Lower lobe of right lung (tissue), 2 donors: ENCODE measurements around the gene SLC38A2. TPM values are rescaled to one million over a fixed set of nuclear protein-coding genes. Genes with fewer than 3 reads are reported as not detected.

Source experiments
- ATAC-seq, 2 donors: fragments of 200-7000 bp; cut with Tn5 transposase; one replicate each; pipeline ENCODE4 v1.9.1; 2020 to 2022; ENCODE audit warnings: mild to moderate bottlenecking in 2 of 2, moderate library complexity in 2 of 2
- DNase-seq: peaks from one replicate; pipeline ENCODE4 v3.0.0-alpha.2; 2020
- H3K27ac ChIP-seq: fragments of 200-600 bp; one replicate; pipeline ENCODE4 v1.8.0; 2022
- H3K27me3 ChIP-seq: fragments of 200-600 bp; one replicate; pipeline ENCODE4 v1.8.0; 2022; ENCODE audit warnings: low read depth
- H3K36me3 ChIP-seq: fragments of 200-600 bp; one replicate; pipeline ENCODE4 v1.8.0; 2022; ENCODE audit warnings: mild to moderate bottlenecking
- H3K4me1 ChIP-seq: fragments of 200-600 bp; one replicate; pipeline ENCODE4 v1.8.0; 2022
- H3K4me3 ChIP-seq: fragments of 200-600 bp; one replicate; pipeline ENCODE4 v1.8.0; 2022; ENCODE audit warnings: mild to moderate bottlenecking
- H3K9me3 ChIP-seq: fragments of 200-600 bp; one replicate; pipeline ENCODE4 v1.8.0; 2022
- CTCF ChIP-seq: fragments of 200-600 bp; IDR thresholded peaks from one replicate; pipeline ENCODE4 v1.8.0; 2022; ENCODE audit warnings: antibody characterized with exemption, mild to moderate bottlenecking
- intact Hi-C: fragments of 100-400 bp; cut with DNase I; formaldehyde crosslinking; loops from one replicate; pipeline ENCODE4 v1.11.0; 2022
- total RNA-seq: library from RNA; stranded (reverse); fragmentation: NEBNext Ultra II Directional; extraction: Animal tissue kit (Norgen Biotek cat#: 25700); gene quantifications from one replicate; pipeline ENCODE4 v1.2.1, GENCODE V29; 2021
- donor health status: DM: no; HTN: yes; CAD: no; lungs with severe emphysema.

SLC38A2 gene
- total RNA-seq, 1 donor from 2014 or later, result 284 TPM

- DNase-seq (no peak), ATAC-seq (no peak)
- Histone ChIP-seq H3K4me3 (no peak overlapping the region), H3K4me1 (peaks cover 43% of the 10 kb centered on the region), H3K9me3 (no peaks in the 10 kb centered on the region), H3K27me3 (no peaks in the 10 kb centered on the region), H3K36me3 (no peaks in the 10 kb centered on the region), H3K27ac (no peak overlapping the region)
- no peak for TF ChIP-seq CTCF
- intact Hi-C loops, result no loop called here
These were observed 19.1 kb upstream of the SLC38A2 start for GRCh38 chr12:46391630-46392029.

- ATAC-seq (no peak), DNase-seq (no peak)
- Histone ChIP-seq H3K4me1 (peaks cover 51% of the 10 kb centered on the region), H3K4me3 (no peak overlapping the region), H3K9me3 (no peaks in the 10 kb centered on the region), H3K27me3 (no peaks in the 10 kb centered on the region), H3K36me3 (no peaks in the 10 kb centered on the region), H3K27ac (peak overlapping the region; percentile 48)
- intact Hi-C loops, result no loop called here
- no peak for TF ChIP-seq CTCF
These were observed 18.3 kb upstream of the SLC38A2 start for GRCh38 chr12:46390881-46391280.

GRCh38 chr12:46390304-46390703 is 17.7 kb upstream of the SLC38A2 start:
- H3K36me3 ChIP-seq, result no peaks in the 10 kb centered on the region
- intact Hi-C loops, result no loop called here
- TF ChIP-seq CTCF, result no peak
- peak overlapping the region; percentile 48 for H3K27ac ChIP-seq
- no peak overlapping the region for H3K4me3 ChIP-seq
- peaks cover 57% of the 10 kb centered on the region for H3K4me1 ChIP-seq
- H3K9me3 ChIP-seq, result no peaks in the 10 kb centered on the region
- ATAC-seq, result no peak
- H3K27me3 ChIP-seq, result no peaks in the 10 kb centered on the region
- no peak for DNase-seq

- no peaks in the 10 kb centered on the region for H3K9me3 ChIP-seq
- intact Hi-C loops, result no loop called here
- H3K27ac ChIP-seq, result peak overlapping the region; percentile 66
- ATAC-seq, result peak; percentile 26 to 72
- DNase-seq, result no peak
- H3K4me1 ChIP-seq, result peaks cover 68% of the 10 kb centered on the region
- no peak overlapping the region for H3K4me3 ChIP-seq
- TF ChIP-seq CTCF, result no peak
- no peaks in the 10 kb centered on the region for H3K36me3 ChIP-seq
- no peaks in the 10 kb centered on the region for H3K27me3 ChIP-seq
These were observed 16.6 kb upstream of the SLC38A2 start for GRCh38 chr12:46389031-46389616.

GRCh38 chr12:46388427-46389021 is 16.0 kb upstream of the SLC38A2 start:
- DNase-seq, result no peak
- no peak overlapping the region for H3K4me3 ChIP-seq
- no peaks in the 10 kb centered on the region for H3K36me3 ChIP-seq
- no peaks in the 10 kb centered on the region for H3K27me3 ChIP-seq
- peaks cover 69% of the 10 kb centered on the region for H3K4me1 ChIP-seq
- H3K27ac ChIP-seq, result peak overlapping the region; percentile 66
- no peak for TF ChIP-seq CTCF
- ATAC-seq, result no peak
- no peaks in the 10 kb centered on the region for H3K9me3 ChIP-seq
- intact Hi-C loops, result no loop called here
